NCI-H2196 (cell line): ENCODE results near the gene INO80C.

Experiments
- DNase-seq: peaks from one replicate; lab custom pipeline; 2025; ENCODE audit not compliant: unreplicated experiment; lab: John Stamatoyannopoulos, UW

INO80C gene

GRCh38 chr18:35513181-35513936, 15.6 kb upstream of the INO80C start:
- DNase-seq = no peak

DNA sequence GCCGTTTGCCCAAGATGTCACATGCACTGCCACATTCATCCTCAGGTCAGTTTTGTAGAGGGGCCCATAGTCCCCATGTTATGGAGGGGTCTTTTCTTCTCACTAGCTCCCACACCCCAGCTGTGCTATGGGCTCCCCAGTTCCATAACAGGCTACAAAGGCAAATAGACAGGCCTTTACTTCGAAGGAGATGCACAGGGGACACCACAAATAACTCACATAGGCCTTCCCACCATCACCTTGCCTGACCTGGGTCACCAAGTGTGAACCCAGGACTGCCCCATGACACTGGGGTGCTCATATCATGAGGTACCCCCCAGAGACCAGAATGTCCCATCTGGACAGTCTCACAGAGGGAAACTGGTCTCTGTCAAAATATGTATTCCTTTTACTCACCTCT, 15.0 kb upstream of the INO80C start:
- no peak for DNase-seq

- DNase-seq = no peak
Measured at GRCh38 chr18:35511833-35512232, 14.1 kb upstream of the INO80C start.

GRCh38 chr18:35511428-35511827, 13.7 kb upstream of the INO80C start:
- no peak for DNase-seq

GRCh38 chr18:35510076-35510651, 12.4 kb upstream of the INO80C start:
- no peak for DNase-seq

- DNase-seq = no peak
Measured at GRCh38 chr18:35508746-35509338, 11.1 kb upstream of the INO80C start.

- DNase-seq = no peak
Measured at GRCh38 chr18:35508030-35508429, 10.3 kb upstream of the INO80C start.

DNA sequence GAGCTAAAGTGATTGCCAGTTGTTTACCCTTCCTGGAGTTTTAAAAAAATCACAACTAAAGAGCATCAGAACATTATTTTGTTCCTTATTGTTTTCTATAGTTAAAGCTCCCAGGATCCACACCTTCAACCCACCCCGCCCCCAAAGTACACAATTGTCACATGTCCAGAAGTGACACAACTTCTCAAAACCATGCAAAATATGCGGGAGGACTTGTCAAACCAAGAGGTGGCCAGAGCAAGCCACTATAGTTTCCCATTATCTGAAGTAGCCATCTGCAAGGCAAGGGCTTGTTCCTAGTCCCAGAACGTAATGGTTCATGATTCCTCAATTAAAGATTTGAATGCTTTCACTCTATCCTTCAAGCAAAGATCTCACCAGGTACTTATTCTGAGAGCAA, 9.9 kb upstream of the INO80C start:
- DNase-seq = no peak

- no peak for DNase-seq
Measured at GRCh38 chr18:35507192-35507591, 9.4 kb upstream of the INO80C start.

DNA sequence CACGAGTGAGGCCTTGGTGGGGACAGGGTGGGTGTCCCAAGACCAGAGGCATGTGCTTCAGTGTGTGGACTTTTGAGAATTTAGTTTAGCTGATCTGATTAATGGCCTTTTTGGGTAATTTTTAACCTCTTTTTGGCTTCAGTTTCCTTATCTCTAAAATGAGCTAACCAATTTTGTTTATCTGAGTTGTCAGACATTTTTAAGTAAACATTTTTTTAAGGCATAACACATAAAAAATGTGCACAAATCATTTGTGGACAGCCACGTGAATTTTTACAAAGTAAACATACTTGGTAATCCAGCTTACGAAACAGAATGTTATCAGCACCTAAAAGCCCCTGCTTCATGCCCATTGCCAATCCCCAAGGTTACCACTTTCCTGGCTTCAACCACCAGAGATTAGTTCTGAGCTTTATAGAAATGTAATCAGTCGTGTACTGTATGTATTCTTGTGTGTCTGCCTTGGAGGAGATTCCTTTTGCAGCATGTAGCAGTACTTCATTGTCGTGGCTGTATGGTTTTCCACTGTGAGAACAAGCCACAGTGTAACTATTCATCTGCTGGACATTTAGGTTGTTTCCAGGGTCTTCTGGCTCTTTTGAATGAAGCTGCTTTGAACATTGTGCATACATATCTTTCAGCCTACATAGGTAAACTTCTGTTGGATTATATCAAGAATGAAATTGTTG, 8.4 kb upstream of the INO80C start:
- no peak for DNase-seq

DNA sequence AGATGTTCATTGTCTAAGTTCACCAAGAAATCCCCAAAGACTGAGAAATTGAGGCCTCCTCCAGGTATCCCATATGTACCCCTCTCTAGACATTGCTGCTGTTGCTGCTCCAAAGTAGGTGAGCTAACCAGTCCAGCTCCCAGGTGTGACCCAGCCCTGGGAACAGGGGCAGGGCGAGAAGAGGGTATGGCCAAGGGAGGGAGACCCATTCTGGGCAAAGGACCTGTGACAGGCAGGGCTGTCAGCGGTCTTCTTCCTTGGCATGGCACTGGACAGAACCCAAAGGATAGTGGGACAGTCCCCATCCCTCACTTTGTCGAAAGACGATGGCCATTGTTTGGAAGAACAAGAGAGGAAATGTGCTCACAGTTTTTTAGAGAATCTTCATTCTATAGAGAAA, 7.2 kb upstream of the INO80C start:
- no peak for DNase-seq

GRCh38 chr18:35502052-35502451, 4.3 kb upstream of the INO80C start:
- no peak for DNase-seq

GRCh38 chr18:35501369-35501768, 3.6 kb upstream of the INO80C start:
- DNase-seq = no peak

- DNase-seq = no peak
Measured at GRCh38 chr18:35500113-35500512, 2.4 kb upstream of the INO80C start.

GRCh38 chr18:35497027-35497369, 762 bp downstream of the INO80C start:
- DNase-seq = no peak

DNA sequence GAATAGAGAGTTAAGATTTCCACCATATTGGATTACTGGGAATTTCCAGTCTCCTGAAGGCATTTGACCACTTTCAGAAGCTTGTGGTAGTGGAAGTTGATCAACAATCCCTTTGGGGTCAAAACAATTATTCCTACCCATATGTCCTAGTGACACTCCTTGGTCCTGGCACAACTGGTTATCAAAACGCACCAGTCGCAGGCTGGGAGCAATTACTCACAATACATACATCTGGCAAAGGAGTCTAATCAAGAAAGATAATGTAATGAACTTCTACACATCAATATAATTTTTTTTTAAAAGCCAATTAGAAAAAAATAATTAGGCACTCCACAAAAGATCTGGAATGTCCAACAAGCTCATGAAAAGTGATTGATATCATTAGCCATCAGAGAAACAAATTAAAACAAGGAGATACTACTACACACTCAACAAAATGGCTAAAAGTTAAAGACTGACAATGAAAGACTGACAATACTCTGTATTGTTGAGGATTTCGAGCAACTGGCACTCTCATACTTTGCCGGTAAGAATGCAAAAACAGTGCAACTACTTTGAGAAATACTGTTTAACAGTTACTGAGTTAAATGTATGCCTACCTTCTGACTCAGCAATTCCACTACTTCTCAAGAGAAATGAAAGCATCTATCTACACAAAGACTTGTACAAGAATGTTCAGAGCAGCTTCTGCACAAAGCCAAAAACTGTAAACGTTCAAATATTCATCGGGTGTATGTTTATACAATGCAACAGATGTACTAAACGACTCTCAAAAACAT, 2.0 kb downstream of the INO80C start:
- no peak for DNase-seq

DNA sequence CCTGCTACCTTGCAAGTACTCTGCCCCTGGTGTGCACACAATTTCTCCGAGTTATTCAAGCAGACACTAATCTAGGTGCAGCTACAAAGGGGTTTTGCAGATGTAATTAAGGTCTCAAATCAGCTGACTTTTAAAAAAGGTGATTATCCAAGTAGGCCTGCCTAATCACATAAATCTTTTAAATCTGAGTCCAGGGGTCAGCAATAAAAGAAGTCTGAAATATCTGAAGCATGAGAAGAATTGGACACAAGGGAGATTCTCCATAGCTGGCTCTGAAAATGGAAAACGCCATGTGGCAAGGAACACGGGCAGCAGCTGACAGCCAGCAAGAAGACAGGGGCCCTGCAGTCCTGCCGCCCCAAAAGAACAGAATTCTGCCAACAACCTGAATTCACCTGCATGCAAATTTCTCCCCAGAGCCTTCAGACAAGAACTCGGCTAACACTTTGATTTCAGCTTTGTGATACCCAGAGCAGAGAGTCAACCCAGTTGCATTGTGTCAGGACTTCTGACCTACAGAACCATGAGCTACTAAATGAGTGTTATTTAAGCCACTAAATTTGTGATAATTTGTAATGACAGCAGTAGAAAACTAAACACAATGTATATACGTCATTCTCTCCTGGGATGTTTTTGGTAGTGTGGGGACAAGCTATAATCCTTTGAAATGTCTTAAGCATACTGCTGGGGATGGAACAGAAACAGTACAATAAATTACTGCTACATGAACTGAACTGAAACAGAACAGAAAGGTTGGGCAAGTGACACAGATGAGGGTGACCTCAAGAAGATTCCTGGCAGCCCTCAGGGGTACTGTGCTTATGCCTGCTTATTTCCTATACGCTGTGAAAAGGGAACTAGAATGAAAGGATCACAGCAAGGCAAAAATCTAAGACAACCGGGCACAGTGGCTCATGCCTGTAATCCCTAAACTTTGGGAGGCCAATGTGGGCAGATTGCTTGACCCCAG, 3.2 kb downstream of the INO80C start:
- no peak for DNase-seq

DNA sequence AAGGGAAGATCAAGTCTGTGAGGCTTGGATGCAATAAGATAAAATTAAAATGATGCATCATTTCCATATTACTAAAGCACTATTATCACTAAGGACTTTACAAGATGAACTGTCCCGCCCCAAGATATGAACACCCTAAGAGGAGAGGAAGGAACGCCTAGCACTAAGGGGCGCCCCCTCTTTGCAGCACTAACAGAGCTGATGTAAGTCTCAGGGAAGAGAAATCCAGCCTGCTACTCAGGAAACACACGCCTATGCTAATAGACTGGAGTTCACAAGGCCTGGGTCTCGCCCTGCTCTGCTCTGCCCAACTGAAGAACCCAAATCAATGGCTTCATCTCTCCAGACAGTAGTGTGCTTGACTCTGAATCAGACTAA, 6.1 kb downstream of the INO80C start:
- DNase-seq = no peak

DNA sequence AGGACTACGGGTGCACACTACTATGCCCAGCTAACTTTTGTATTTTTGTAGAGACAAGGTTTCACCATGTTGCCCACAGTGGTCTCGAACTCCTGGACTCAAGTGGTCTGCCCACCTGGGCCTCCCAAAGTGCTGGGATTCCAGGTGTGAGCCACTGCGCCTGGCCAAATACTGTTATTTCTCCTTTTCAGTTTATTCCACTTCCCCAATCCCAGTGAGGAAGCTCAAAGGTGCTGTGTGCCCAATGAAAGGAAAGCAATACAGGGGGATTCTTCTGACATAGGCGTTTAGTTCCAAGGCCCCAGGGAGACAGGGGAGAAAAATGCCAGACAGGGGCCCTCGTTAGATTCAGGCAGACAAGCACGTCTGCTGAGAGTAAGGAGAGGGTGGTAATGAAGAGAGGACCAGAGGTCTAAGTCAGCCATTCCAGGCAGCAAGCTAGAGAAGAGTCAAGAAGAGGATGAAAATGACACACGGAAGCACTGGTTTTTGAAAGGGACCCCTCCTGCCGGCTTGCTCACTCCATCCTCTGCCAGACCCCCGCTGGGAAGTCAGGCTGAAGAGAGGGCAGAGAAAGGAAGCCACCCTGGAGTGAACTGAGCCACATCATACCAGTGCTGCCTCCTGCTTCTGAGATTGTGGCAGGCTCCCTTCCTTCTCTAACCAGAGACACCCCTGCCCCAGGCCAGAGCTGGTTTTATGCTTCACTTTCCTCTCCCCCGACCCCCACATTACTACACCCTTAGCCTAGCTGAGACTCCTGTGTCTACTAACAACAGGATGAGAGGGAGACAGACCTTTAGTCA, 6.7 kb downstream of the INO80C start:
- no peak for DNase-seq
